Measurements from ENCODE around the gene RPGRIP1L.

RPGRIP1L gene

DNA sequence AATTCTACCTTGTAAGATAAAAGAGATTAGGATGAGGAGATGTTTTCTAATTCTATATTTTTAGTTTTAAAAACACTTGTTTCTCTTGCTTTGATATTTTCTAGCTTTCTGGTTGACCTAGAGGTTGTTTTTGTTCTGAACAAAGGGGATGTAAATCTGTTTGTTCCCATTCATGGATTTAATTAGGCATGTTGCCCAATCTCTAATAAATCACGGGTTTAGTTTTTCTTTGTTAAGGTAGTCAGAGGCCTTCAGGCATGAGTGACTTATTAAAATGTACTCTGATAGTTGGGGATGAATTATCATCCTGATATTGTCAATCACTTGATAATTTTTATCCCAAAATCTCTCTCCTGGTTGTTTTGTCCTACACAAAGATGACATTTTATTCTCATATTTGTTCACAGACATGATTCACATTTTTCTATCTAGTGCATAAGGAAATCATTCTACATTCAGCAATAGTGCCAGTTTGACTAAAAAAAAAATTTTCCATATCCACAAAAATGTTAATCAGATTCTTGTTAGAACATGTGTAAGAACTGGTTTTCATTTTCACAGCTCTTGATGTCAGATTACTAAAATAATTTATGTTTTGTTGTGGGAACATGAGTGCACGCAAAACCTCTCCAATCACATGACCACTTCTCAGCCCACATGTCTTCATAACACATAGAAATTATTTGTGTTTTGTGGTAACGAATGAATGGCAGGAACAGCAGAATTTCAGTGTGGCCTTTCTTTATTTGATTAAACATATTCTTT lies 105.0 kb downstream of the RPGRIP1L start:
- no peak for DNase-seq

GRCh38 chr16:53597776-53598175 lies 105.9 kb downstream of the RPGRIP1L start:
- no peak for DNase-seq

- no peak for DNase-seq
These were observed 115.5 kb downstream of the RPGRIP1L start for GRCh38 chr16:53588081-53588648.

DNA sequence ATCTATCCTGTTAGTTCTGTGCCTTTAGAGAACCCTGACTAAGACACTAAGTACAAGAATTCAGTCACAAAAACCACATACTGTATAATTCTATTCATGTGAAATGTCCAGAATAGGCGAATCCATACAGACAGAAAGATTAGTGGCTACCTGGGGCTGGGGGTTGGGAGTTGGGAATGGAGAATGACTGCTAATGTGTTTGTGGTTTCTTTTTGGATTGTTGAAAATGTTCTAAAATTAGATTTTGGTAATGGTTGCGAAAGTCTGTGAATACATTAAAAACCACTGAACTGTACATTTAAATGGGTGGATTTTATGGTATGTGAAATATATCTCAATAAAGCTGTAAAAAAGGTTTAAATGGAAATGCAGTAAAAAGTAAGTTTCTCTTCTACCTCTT lies 120.3 kb downstream of the RPGRIP1L start:
- no peak for DNase-seq

DNA sequence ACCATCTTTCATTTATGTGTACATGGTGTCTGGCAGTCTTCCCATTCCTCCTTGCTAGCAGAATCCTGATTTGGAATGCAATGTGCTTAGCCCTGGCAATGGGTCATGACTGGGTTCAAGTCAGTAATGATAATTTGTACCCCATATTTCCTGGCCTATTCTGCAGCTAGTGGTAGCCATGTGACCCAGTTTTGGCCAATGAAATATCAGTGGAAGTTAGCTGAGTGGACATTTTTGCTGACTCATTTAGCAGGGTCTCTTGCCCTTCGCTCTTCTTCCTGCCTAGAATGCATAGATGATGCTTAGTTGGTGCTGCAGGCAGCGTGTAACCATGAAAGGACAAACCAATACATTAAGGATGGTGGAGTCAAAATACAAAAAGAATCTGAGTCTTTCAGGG lies 121.9 kb downstream of the RPGRIP1L start:
- DNase-seq = no peak

DNA sequence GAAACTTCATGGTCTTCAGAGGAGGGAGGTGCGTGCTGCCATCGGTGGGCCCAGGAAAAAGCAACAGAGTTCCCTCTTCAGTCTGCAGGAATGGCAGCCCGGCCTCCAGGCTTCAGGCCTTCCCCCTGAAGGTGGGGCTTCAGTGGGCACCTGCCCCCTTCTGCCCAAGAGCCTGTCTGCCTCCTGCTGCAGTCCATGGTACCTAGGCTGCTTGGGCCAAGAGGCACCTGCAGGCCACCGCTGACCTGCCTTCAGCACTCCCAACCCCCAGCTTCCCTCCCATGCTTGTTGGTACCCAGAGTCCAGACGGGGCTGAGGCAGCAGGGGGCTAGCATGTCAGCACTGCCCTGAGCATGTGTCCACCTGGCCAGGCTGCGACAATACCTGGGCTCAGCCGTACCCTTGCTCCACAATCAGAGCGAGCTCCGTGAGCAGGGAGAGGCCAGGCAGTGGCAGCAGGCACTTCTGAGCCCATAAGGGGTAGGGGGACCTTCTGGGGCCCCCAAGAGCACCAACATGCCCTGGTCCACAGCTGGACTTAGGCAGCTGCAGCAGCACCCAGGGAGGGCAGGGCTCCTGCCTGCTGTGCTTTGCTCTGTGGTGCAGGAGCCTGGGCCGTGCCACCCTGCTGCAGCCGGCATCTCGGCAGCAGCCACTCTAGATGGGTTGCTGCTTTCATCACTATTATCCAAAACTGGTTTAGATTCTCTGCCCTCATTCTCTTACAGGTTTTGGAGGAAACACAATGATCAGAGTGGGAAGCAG lies 123.4 kb downstream of the RPGRIP1L start:
- DNase-seq = no peak

- DNase-seq = no peak
These were observed 126.8 kb downstream of the RPGRIP1L start for GRCh38 chr16:53576904-53577303.

GRCh38 chr16:53576210-53576609 lies 127.4 kb downstream of the RPGRIP1L start:
- DNase-seq = no peak

- DNase-seq = no peak
These were observed 131.9 kb downstream of the RPGRIP1L start for GRCh38 chr16:53571763-53572162.

GRCh38 chr16:53566552-53567245 lies 137.0 kb downstream of the RPGRIP1L start:
- no peak for DNase-seq

DNA sequence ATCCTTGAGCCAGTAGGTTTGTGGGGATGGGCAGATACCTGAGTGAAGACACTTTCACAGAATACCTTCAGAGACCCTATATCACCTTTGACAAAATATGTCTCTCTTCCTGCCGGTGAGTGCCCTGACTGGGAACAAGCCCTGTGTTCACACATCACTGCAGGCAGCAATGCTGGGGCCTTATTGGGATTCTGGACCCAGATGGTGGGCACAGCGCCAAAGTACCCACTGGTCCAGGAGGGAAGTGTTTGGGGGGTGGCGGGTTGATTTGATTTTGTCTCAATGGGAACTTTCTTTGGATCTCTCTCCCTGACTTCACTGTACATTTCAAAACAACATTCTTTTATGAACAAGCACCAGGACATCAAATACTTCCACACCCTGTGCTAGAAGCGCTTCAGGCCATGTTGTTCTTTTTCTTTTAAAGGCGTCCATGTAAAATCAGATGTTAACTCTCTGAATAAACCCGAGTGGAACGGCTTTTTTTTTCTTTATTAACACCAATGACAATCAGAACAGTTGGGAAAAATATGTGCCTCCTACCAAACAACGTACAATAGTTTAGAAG lies 138.3 kb downstream of the RPGRIP1L start:
- no peak for DNase-seq

DNA sequence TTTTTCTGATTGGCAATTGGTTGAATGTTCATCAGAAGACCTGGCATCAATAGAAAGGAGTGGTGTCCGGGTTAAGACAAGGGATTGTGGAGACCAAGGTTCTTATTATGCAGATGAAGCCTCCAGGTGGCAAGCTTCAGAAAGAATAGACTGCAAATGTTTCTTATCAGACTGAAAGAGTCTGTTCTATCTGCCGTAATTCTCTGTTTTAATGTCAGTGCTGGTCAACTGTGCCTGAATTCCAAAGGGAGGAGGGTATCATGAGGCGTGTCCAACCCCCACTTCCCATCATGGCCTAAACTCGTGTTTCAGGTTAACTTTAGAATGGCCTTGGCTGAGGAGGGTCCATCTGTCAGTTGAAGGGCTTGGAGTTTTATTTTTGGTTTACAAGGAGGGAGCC lies 140.2 kb downstream of the RPGRIP1L start:
- no peak for DNase-seq

DNA sequence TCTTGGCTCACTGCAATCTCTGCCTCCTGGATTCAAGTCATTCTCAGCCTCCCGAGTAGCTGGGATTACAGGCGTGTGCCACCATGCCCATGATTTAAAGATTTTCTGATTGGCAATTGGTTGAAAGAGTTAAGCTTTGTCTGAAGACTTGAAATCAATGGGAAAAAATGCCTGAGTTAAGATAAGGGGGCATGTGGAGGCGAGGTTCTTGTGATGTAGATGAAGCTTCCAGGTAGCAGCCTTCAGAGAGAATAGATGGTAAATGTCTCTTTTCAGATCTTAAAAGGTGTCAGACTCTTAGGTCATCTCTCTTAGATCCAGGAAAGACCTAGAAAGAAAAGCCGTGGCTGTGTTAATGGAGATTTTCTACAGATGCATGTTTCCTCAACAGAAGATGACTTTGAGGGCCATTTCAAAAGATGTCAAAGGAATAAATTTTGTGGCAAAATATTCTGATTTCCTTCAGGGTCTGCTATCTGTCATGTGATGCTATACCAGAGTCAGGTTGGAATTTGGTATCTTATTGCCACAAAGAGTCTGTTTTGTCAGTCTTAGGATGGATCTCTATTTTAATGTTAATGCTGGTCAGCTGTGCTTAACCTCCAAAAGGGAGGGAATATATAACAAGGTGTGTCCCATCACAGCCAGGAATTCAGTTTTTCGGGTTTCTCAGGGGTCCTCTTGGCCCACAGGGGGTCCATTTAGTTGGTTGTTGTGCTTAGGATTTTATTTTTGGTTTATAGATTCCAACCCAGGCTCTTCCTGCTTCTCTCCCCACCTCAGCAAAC lies 142.4 kb downstream of the RPGRIP1L start:
- DNase-seq = no peak

GRCh38 chr16:53559270-53559951 lies 144.2 kb downstream of the RPGRIP1L start:
- no peak for DNase-seq

- DNase-seq = no peak
These were observed 144.9 kb downstream of the RPGRIP1L start for GRCh38 chr16:53558710-53559109.

GRCh38 chr16:53556521-53556920 lies 147.1 kb downstream of the RPGRIP1L start:
- DNase-seq = no peak

DNA sequence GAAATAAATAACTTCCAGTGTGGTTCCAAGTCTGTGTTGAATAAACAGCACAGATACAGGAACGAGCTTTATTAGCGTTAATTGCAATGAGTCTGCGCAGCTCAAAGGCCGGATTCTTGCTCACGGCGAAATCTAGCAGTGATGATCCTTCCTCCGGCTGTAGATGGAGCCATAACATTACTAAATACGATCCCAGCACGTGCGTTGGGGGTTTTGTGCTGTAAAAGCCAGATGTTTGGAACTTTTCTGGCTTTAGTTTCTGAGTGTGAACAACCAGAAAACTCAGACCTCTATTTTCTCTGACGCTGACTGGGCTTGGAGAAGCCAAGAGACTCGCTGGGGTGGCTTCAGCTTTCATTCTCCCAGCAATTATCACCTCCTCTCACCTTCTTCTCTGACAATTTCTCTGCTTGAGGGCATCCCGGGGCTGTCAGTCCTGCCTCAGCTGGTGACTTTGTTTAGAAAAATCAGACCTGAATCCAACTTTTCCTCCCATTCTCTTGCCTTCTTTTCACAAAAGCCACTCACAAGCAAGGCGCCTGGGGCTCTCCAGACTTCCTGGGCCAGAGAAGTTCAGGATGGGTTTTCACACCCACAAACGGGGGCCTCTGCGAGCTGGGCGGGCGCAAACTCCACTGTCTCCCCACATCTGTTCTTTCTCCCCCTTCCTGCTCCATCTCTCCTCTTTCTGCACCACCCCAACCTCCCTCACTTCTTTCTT lies 153.5 kb downstream of the RPGRIP1L start:
- DNase-seq = peak; percentile 40

All from activated CD8-positive, alpha-beta memory T cell treated with anti-CD3 and anti-CD28 coated beads, Interleukin-2, amount 50 U/mL, for 4 hours (primary cell).